GM21381 (cell line): ENCODE data around the gene FAIM.
"Not testable (repeated sequence)": the region's sequence is repeated elsewhere in the genome, so short reads cannot be mapped to it uniquely, and the experiment has no call there.

Experiments
- ATAC-seq: cut with Tn5 transposase; IDR thresholded peaks from one replicate; pipeline ENCODE4 v1.9.1; 2021; ENCODE audit warnings: mild to moderate bottlenecking, moderate library complexity; ENCODE audit not compliant: unreplicated experiment

Gene FAIM

DNA sequence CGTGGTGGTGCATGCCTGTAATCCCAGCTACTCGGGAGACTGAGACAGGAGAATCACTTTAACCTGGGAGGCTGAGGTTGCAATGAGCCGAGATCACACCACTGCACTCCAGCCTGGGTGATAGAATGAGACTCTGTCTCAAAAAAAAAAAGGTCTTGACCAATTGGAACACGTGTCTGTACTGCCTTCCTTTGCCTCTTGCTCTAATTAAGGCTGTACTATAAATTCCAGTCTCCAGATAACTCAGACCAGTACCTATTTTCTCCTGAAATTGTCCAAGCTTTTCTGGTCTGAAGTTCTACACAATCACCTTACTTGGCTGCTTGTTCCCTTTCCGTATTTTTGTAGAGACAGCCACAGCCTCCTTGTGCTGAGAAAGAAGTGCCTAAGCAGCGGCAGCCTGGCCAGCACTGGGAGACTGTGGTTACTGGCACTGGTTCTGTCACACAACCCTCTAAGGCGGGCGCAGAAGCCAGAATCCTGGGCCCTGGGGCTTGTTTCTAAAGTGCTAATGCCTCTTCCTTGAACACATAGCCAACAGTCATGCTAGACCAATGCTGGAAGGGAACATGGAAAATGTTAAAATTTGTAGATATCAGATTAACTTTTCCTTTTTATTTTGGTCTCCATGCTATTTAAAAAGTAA, 8.3 kb upstream of the FAIM start:
- no peak for ATAC-seq

GRCh38 chr3:138601661-138602060, 6.9 kb upstream of the FAIM start:
- ATAC-seq, result not testable (repeated sequence)

GRCh38 chr3:138604106-138604595, 4.4 kb upstream of the FAIM start:
- ATAC-seq, result not testable (repeated sequence)

- ATAC-seq, result no peak
Measured at GRCh38 chr3:138609898-138610266, 1.3 kb downstream of the FAIM start.

DNA sequence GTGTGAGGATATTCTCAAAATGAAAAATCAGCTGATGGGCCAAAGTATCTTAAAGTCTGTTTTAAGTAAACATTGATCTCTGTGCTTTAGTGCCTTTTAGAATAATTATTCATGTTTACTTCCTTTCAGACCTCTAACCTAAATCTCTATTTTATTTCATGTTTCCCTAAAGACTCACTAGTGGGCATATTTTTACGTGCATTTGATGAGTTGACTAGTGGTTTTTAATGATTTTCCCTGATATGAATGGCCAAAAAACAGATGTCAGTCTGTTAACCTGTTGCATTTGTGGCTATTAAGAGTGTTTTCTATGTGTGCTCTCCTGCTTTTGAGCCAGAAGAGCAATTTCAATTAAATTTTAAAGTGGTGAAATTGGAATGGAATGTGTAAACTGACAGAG, 6.9 kb downstream of the FAIM start:
- ATAC-seq, result no peak

DNA sequence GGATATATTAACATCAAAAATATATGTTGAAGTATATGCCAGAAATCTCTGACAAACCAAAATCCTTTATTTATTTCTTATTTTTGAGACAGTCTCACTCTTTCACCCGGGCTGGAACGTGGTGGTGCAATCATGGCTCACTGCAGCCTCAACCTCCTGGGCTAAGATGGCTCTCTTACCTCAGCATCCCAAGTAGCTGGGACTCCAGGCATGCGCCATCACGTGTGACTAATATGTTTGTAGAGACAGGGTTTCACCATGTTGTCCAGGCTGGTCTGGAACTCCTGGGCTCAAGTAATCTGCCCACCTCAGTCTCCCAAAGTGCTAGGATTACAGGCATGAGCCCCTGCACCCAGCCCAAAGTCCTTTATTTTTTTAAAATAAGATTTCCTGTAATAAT, 11.9 kb downstream of the FAIM start:
- ATAC-seq, result no peak

GRCh38 chr3:138624518-138624917, 15.9 kb downstream of the FAIM start:
- no peak for ATAC-seq

GRCh38 chr3:138625707-138626365, 17.3 kb downstream of the FAIM start:
- ATAC-seq, result no peak

- no peak for ATAC-seq
Measured at GRCh38 chr3:138629526-138629925, 21.0 kb downstream of the FAIM start.

DNA sequence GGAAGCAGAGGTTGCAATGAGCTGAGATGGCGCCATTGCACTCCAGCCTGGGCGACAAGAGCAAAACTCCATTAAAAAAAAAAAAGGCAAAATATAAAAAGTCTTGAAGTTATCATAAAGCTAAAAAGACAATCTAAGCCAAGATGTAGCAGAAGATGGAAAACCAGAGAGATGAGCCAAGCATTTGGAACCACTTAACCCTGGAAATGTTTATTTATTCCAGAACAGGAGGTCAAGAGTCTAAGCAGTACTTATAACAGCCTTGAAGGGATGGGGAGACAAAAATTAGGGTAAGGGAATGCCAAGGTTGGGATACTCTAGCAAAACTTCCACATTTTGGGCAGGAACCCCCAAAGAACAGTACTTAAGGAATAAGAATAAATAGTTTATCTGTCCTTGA, 30.1 kb downstream of the FAIM start:
- no peak for ATAC-seq

- ATAC-seq, result no peak
Measured at GRCh38 chr3:138640537-138640936, 32.0 kb downstream of the FAIM start.

DNA sequence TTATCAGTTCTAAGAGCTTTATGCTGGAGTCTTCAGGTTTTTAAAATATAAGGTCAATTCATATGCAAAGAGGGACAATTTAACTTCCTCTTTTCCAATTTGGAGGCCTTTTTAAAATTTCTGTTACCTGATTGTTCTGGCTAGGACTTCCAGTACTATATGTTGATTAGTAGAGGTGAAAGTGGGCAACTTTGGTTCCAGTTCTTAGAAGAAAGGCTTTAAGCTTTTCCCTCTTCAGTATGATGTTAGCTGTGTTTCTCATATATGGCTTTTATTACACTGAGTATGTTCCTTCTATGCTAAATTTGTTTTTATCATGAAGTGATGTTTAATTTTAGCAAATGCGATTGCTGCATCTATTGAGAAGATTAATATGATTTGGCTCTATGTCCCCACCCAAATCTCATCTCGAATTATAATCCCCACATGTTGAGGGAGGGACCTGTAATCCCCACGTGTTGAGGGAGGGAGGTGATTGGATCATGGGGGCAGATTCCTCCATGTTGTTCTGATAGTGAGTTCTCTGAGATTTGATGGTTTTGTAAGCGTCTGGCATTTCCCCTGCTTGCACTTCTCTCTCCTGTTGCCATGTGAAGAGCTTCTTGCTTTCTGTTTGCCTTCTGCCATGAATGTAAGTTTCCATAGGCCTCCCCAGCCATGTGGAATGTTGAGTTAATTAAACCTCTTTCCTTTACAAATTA, 33.8 kb downstream of the FAIM start:
- ATAC-seq, result no peak

GRCh38 chr3:138642927-138643253, 34.3 kb downstream of the FAIM start:
- no peak for ATAC-seq

GRCh38 chr3:138646008-138646407, 37.4 kb downstream of the FAIM start:
- ATAC-seq, result no peak

DNA sequence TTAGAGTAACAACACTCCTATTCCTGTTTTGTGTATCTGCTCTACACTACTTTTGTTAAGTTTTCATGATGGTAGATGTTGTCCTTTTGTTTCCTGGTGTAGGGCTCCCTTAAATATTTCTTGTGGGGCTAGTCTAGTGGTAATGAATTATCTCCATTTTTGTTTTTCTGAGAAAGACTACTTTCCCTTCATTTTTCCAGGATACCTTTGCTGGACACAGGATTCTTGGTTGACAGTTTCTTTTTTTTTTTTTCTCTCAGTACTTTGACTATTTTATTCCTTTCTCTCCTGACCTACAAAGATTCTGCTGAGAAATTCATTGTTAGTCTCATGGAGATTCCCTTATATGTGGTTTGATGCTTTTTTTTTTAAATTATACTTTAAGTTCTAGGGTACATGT, 37.9 kb downstream of the FAIM start:
- ATAC-seq, result no peak

- no peak for ATAC-seq
Measured at GRCh38 chr3:138649134-138649533, 40.6 kb downstream of the FAIM start.

GRCh38 chr3:138653567-138653966, 45.0 kb downstream of the FAIM start:
- no peak for ATAC-seq

DNA sequence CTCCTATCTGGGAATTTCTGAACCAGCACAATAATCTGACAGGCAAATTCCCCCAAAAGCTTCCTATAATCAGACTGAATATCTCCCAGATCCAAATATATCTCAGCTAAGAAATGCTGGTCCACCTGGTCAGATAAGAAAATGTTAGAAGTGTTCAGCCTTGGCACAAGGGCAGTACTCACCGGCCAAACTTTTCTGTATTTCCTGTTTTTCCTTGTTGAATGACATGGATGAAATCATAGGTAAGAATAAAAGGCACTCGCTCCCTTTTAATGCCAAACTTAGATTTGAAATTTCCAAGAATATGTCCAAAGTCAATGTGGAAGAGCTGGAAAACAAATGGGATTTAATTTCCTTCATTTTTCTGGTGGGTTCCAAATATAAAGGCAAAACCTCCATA, 48.9 kb downstream of the FAIM start:
- ATAC-seq, result no peak

- no peak for ATAC-seq
Measured at GRCh38 chr3:138668107-138668506, 59.5 kb downstream of the FAIM start.

DNA sequence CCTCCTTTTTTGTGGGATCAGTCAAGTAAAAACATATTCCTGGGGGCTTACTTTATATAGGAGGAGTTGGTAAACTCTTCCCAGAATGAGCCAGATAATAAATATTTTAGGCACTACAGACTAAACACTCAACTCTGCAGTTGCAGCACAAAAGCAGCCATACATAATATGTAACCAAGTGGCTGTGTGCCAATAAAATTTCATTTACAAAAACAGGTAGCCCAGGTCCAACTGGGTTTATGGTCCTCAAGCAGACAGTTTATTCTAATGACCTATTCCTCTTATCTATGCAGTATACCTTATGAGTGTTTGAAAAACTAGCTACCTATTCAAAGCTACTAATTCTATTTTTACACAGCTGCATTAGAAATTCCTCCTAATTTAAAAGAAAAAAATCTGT, 61.8 kb downstream of the FAIM start:
- ATAC-seq, result no peak

DNA sequence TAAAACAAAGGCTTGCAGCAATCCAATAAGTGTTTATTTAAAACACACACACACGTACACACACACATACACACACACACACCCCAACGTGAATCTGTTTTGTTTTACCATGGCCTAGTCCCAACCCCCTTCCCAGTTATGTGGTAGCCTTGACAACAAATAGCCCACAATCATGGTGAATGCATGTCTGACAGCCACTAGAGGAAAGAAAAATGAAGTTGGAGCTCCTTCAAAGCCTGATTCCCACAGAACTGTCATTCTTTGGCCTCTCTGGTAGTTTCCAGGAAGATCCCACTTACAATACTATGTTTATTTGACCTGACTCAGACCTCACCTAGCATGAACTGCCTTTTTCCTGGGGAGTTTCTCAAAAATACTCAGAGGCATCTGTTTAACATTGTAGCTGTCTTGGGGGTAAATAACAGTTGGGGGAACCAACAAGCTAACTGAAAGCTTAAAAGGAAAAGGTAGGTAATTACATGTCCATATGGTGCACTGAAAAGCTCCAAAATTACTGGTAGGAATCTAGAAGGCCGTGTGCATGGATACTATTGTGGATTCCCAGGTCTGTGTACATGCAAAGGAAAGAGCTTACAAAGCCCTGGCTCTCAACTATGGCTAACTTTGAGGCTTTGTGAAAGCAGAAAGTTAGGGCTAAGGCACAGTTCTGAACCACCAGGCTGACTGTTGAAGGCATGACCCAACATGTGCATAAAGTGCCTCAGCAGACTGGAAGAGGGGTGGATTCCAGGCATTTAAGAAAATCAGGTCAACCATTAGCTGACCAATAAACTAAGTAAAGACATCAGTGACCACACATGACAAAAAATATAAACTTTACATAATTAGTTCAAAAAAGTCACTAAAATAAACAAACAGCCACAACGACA, 65.3 kb downstream of the FAIM start:
- ATAC-seq, result no peak
